Fibroblast of mammary gland (primary cell): Measurements from ENCODE around the gene LRP2.
"Not testable (repeated sequence)": the region's sequence is repeated elsewhere in the genome, so short reads cannot be mapped to it uniquely, and the experiment has no call there.

Experiments
- DNase-seq: peaks from one replicate; pipeline ENCODE4 v3.0.0-alpha.2; 2010; ENCODE audit warnings: low read depth
- H3K4me3 ChIP-seq: 2 replicates; pipeline ENCODE4 v1.5.1; 2011; ENCODE audit warnings: low read depth, mild to moderate bottlenecking, low read length, moderate library complexity; ENCODE audit not compliant: control insufficient read depth
- CTCF ChIP-seq: conservative IDR thresholded peaks from 2 replicates; pipeline ENCODE4 v1.5.1; 2011; ENCODE audit warnings: low read depth, low read length, inconsistent platforms; ENCODE audit not compliant: control insufficient read depth, insufficient read depth

LRP2 gene

GRCh38 chr2:169323841-169324240 lies 38.5 kb downstream of the LRP2 start:
- H3K4me3 ChIP-seq: no peak overlapping the region
- no peak for DNase-seq
- TF ChIP-seq CTCF: no peak

GRCh38 chr2:169320561-169320960 lies 41.8 kb downstream of the LRP2 start:
- TF ChIP-seq CTCF: no peak
- H3K4me3 ChIP-seq: no peak overlapping the region
- no peak for DNase-seq

GRCh38 chr2:169315357-169315756 lies 47.0 kb downstream of the LRP2 start:
- DNase-seq: no peak
- TF ChIP-seq CTCF: no peak
- no peak overlapping the region for H3K4me3 ChIP-seq

- DNase-seq, H3K4me3 ChIP-seq: not testable (repeated sequence)
Measured at GRCh38 chr2:169308349-169308748, 54.0 kb downstream of the LRP2 start.

GRCh38 chr2:169304689-169305088 lies 57.6 kb downstream of the LRP2 start:
- H3K4me3 ChIP-seq, DNase-seq: not testable (repeated sequence)

GRCh38 chr2:169303579-169304305 lies 58.6 kb downstream of the LRP2 start:
- TF ChIP-seq CTCF: no peak
- no peak for DNase-seq
- no peak overlapping the region for H3K4me3 ChIP-seq

- no peak for TF ChIP-seq CTCF
- no peak for DNase-seq
- no peak overlapping the region for H3K4me3 ChIP-seq
Measured at GRCh38 chr2:169302364-169302763, 60.0 kb downstream of the LRP2 start.
